ENCODE measurements around the gene FRRS1. TPM values are rescaled to one million over a fixed set of nuclear protein-coding genes. Genes with fewer than 3 reads are reported as not detected.
A peak's percentile ranks its signal among the peaks of the same experiment; 100 is the strongest.
"Not testable (repeated sequence)": the region's sequence is repeated elsewhere in the genome, so short reads cannot be mapped to it uniquely, and the experiment has no call there.

FRRS1 gene
- polyA plus RNA-seq, 3 donors, result 0.61 to 2.1 (median 2.1) TPM

DNA sequence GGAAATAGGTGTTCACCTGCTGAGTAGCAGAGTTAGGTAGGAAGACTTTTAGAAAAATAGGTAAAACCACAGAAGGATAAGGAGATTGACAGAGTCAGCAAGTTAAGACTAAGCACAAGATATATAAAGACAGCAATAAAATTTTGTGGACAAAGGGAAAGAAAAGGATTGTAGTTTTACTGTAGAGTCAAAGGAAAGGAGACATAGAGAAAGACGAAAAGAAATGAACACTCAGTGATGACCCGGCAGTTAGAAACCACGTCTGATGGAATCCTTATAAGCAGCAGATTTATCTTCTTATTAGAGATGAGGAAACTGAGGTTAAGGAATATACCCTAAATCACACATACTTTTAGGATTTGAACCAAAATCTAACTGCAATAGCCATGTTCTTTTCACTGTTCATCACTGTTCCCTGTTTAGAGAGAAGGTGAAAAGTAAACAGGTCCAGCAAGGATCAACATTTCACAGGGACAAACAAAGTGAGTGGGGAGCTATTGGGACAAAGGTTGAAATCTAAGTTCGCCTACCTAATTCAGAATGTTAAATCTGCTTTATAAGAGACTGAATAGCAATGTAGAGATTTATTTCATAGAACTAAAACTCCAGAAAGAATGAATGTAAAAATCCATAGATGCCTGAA lies 6.8 kb downstream of the FRRS1 start:
- H3K9me3 ChIP-seq (replicated peaks in 1 of 2; ENCODE audit: control insufficient read depth in 1 of 2, insufficient read depth in 1 of 2, low read length in 2 of 2), result no peaks in the 10 kb centered on the region
- H3K27me3 ChIP-seq (ENCODE audit: control insufficient read depth in 2 of 2, insufficient read depth in 2 of 2, low read length in 2 of 2), result no peaks in the 10 kb centered on the region
- H3K9ac ChIP-seq (ENCODE audit: insufficient read depth, low read length, poor library complexity, severe bottlenecking), result peak overlapping the region; percentile 44
- Mint-ChIP-seq H3K36me3 (peaks cover 2 to 4% of the 10 kb centered on the region in 2 donors), H3K27ac (peak overlapping the region; percentile 82 to 97 (median 93)), H3K4me3 (peak overlapping the region in 1 of 2 donors; percentile 86), H3K4me1 (peaks cover 52% of the 10 kb centered on the region), H3K9me3 (peaks cover 0 to 4% (median 0%) of the 10 kb centered on the region in 7 donors), H3K27me3 (ENCODE audit: low read depth in 3 of 3) (peaks cover 0 to 1% (median 0%) of the 10 kb centered on the region in 3 donors)
- H3K4me2 ChIP-seq (replicated peaks; ENCODE audit: extremely low read depth, low read length, poor library complexity, severe bottlenecking), result peak overlapping the region; percentile 58
- H4K20me1 ChIP-seq (ENCODE audit: insufficient read depth, low read length), result no peaks in the 10 kb centered on the region
- intact Hi-C loops (cut with micrococcal nuclease), result no loop called here
- no peaks in the 10 kb centered on the region for H3K79me2 ChIP-seq (ENCODE audit: insufficient read depth, low read length)
- no peak for DNase-seq
- peak overlapping the region; percentile 32 to 80 for H3K27ac ChIP-seq (ENCODE audit: low read depth in 1 of 2, low read length in 2 of 2)
- H2AFZ ChIP-seq (ENCODE audit: insufficient read depth, low read depth, low read length, poor library complexity, severe bottlenecking), result peak overlapping the region; percentile 64
- H3K36me3 ChIP-seq (replicated peaks in 1 of 2; ENCODE audit: control insufficient read depth in 1 of 2, insufficient read depth in 2 of 2, low read length in 2 of 2), result no peaks in the 10 kb centered on the region
- TF ChIP-seq, protein P1, sequence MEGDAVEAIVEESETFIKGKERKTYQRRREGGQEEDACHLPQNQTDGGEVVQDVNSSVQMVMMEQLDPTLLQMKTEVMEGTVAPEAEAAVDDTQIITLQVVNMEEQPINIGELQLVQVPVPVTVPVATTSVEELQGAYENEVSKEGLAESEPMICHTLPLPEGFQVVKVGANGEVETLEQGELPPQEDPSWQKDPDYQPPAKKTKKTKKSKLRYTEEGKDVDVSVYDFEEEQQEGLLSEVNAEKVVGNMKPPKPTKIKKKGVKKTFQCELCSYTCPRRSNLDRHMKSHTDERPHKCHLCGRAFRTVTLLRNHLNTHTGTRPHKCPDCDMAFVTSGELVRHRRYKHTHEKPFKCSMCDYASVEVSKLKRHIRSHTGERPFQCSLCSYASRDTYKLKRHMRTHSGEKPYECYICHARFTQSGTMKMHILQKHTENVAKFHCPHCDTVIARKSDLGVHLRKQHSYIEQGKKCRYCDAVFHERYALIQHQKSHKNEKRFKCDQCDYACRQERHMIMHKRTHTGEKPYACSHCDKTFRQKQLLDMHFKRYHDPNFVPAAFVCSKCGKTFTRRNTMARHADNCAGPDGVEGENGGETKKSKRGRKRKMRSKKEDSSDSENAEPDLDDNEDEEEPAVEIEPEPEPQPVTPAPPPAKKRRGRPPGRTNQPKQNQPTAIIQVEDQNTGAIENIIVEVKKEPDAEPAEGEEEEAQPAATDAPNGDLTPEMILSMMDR (IDR thresholded peaks at IDR 0.05), result no peak
- peak overlapping the region in 2 of 3 experiments; percentile 5 to 62 for H3K4me3 ChIP-seq (replicated peaks in 1 of 3; ENCODE audit: low read depth in 2 of 3, low read length in 3 of 3)
- no CpG with 5 or more reads among the region's 4 CpGs for WGBS (ENCODE audit: insufficient coverage)
- peaks cover 28 to 30% of the 10 kb centered on the region in 2 donors for H3K4me1 ChIP-seq (ENCODE audit: control insufficient read depth in 1 of 2, insufficient read depth in 2 of 2, low read length in 2 of 2)

DNA sequence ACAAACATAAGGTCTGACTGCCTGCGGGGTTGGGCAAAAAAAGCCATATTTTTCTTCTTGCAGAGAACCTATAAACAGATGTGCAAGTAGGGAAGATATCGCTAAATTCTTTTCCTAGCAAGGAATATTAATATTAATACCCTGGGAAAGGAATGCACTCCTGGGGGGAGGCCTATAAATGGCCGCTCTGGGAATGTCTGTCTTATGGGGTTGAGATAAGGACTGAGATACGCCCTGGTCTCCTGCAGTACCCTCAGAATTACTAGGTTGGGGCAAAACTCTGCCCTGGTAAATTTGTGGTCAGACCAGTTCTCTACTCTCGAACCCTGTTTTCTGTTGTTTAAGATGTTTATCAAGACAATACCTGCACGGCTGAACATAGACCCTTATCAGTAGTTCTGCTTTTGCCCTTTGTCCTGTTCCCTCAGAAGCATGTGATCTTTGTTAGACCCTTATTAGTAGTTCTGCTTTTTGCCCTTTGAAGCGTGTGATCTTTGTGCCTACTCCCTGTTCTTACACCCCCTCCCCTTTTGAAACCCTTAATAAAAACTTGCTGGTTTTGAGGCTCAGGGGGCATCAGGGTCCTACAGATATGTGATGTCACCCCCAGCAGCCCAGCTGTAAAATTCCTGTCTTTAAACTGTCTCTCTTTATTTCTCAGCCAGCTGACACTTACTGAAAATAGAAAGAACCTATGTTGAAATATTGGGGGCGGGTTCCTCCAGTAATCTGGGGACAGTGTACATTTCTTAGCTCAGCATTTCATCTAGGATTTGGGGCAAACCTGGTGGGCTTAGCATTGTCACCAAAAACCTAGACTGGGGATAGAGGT lies 7.5 kb downstream of the FRRS1 start:
- H3K27ac Mint-ChIP-seq, result peak overlapping the region; percentile 82 to 97 (median 93)
- WGBS (ENCODE audit: insufficient coverage), result 46% methylated on average over 3 of the region's 8 CpGs
- H3K27me3 ChIP-seq (ENCODE audit: control insufficient read depth in 2 of 2, insufficient read depth in 2 of 2, low read length in 2 of 2); H3K27me3 Mint-ChIP-seq (ENCODE audit: low read depth in 3 of 3); intact Hi-C loops (cut with micrococcal nuclease); H3K9me3 Mint-ChIP-seq; H3K79me2 ChIP-seq (ENCODE audit: insufficient read depth, low read length); H3K36me3 Mint-ChIP-seq; H3K36me3 ChIP-seq (replicated peaks in 1 of 2; ENCODE audit: control insufficient read depth in 1 of 2, insufficient read depth in 2 of 2, low read length in 2 of 2); H4K20me1 ChIP-seq (ENCODE audit: insufficient read depth, low read length); H3K9me3 ChIP-seq (replicated peaks in 1 of 2; ENCODE audit: control insufficient read depth in 1 of 2, insufficient read depth in 1 of 2, low read length in 2 of 2): not testable (repeated sequence)
- H3K4me1 ChIP-seq (ENCODE audit: control insufficient read depth in 1 of 2, insufficient read depth in 2 of 2, low read length in 2 of 2), result peaks cover 28 to 30% of the 10 kb centered on the region in 2 donors
- peak overlapping the region; percentile 64 for H2AFZ ChIP-seq (ENCODE audit: insufficient read depth, low read depth, low read length, poor library complexity, severe bottlenecking)
- H3K4me1 Mint-ChIP-seq, result peaks cover 46% of the 10 kb centered on the region
- peak overlapping the region; percentile 44 for H3K9ac ChIP-seq (ENCODE audit: insufficient read depth, low read length, poor library complexity, severe bottlenecking)
- H3K4me2 ChIP-seq (replicated peaks; ENCODE audit: extremely low read depth, low read length, poor library complexity, severe bottlenecking), result peak overlapping the region; percentile 58
- peak overlapping the region; percentile 5 to 62 (median 36) for H3K4me3 ChIP-seq (replicated peaks in 1 of 3; ENCODE audit: low read depth in 2 of 3, low read length in 3 of 3)
- H3K27ac ChIP-seq (ENCODE audit: low read depth in 1 of 2, low read length in 2 of 2), result peak overlapping the region; percentile 32 to 80
- H3K4me3 Mint-ChIP-seq, result peak overlapping the region; percentile 78 to 86
- DNase-seq, result peak; percentile 8 to 26 (median 23)
